Suprapubic skin (tissue), 4 donors: Measurements from ENCODE around the gene HTR3A. TPM values are rescaled to one million over a fixed set of nuclear protein-coding genes. Genes with fewer than 3 reads are reported as not detected.

Source experiments
- DNase-seq, 2 donors: peaks; one replicate each; pipeline ENCODE4 v3.0.0-alpha.2; 2019; ENCODE audit warnings: low spot score in 2 of 2
- H3K27ac ChIP-seq: fragments of 200-600 bp; sonication (generic); one replicate; pipeline ENCODE4 v1.5.1; 2019
- H3K27me3 ChIP-seq: fragments of 200-600 bp; sonication (generic); one replicate; pipeline ENCODE4 v1.5.1; 2019
- H3K36me3 ChIP-seq: fragments of 200-600 bp; sonication (generic); one replicate; pipeline ENCODE4 v1.5.1; 2019
- H3K4me1 ChIP-seq: fragments of 200-600 bp; sonication (generic); one replicate; pipeline ENCODE4 v1.5.1; 2019
- H3K4me3 ChIP-seq: fragments of 200-600 bp; sonication (generic); one replicate; pipeline ENCODE4 v1.5.1; 2019; ENCODE audit warnings: mild to moderate bottlenecking
- H3K9me3 ChIP-seq: fragments of 200-600 bp; sonication (generic); one replicate; pipeline ENCODE4 v1.5.1; 2019
- EP300 ChIP-seq: sonication (generic); formaldehyde crosslinking; IDR thresholded peaks from one replicate; pipeline ENCODE4 v1.6.1; 2017; ENCODE audit warnings: antibody characterized with exemption
- POLR2A ChIP-seq, 2 donors: fragments of 450-650 bp; IDR thresholded peaks; one replicate each; pipeline ENCODE4 v1.6.1; 2017; ENCODE audit warnings: antibody characterized with exemption in 2 of 2, mild to moderate bottlenecking in 2 of 2, moderate library complexity in 2 of 2
- POLR2AphosphoS5 ChIP-seq, 3 donors: sonication (generic); formaldehyde crosslinking; IDR thresholded peaks; one replicate each; pipeline ENCODE4 v1.6.1; 2017; ENCODE audit warnings: antibody characterized with exemption in 3 of 3
- WGBS: methylation state at CpG from one replicate; pipeline ENCODE4 v1.1.5; 2018; 5-methylcytosine and 5-hydroxymethylcytosine counted together
- total RNA-seq, 4 donors: library from RNA; depleted of rRNA; stranded (reverse); fragments of >200 nt; gene quantifications; one replicate each; pipeline ENCODE4 v1.1.0, GENCODE V29; 2016
- TF ChIP-seq, protein P1 (sequence below), 2 donors: fragments of 200-600 bp in 1 of 2; fragments of 450-650 bp in 1 of 2; sonication (generic) in 1 of 2; IDR thresholded peaks; one replicate each; pipeline ENCODE4 v1.5.1; 2016 to 2019; ENCODE audit warnings: antibody characterized with exemption in 2 of 2, mild to moderate bottlenecking in 1 of 2, moderate library complexity in 1 of 2

Gene HTR3A
- total RNA-seq, 4 donors from 2014 or later = 0.68 TPM; not detected in 2

DNA sequence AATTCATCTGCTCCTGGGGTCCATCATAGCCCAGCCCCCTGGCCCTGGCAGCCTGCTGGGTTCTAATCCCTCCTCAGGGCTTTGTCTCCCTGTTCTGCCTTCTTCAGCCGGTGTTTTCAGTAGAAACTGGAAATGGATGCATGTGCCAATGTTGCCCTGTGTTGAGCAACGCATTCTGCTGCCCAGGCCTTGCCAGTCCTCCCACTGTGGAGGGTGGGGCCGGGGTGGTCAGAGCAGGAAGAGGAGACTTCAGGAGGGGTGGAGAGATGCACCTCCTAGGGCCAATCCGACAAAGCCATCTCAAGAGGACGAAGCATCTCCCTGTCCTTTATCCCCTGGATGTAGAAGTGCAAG lies 57.0 kb downstream of the HTR3A start:
- no peaks in the 10 kb centered on the region for H3K9me3 ChIP-seq
- WGBS = 79% methylated on average over 5 of the region's 5 CpGs
- H3K4me1 ChIP-seq = peaks cover 14% of the 10 kb centered on the region
- no peak overlapping the region for H3K27ac ChIP-seq
- no peak for TF ChIP-seq POLR2A (IDR thresholded peaks at IDR 0.05)
- no peak for TF ChIP-seq POLR2AphosphoS5 (IDR thresholded peaks at IDR 0.05)
- TF ChIP-seq EP300 = no peak
- TF ChIP-seq, protein P1, sequence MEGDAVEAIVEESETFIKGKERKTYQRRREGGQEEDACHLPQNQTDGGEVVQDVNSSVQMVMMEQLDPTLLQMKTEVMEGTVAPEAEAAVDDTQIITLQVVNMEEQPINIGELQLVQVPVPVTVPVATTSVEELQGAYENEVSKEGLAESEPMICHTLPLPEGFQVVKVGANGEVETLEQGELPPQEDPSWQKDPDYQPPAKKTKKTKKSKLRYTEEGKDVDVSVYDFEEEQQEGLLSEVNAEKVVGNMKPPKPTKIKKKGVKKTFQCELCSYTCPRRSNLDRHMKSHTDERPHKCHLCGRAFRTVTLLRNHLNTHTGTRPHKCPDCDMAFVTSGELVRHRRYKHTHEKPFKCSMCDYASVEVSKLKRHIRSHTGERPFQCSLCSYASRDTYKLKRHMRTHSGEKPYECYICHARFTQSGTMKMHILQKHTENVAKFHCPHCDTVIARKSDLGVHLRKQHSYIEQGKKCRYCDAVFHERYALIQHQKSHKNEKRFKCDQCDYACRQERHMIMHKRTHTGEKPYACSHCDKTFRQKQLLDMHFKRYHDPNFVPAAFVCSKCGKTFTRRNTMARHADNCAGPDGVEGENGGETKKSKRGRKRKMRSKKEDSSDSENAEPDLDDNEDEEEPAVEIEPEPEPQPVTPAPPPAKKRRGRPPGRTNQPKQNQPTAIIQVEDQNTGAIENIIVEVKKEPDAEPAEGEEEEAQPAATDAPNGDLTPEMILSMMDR (IDR thresholded peaks at IDR 0.05) = no peak
- H3K4me3 ChIP-seq = no peak overlapping the region
- no peaks in the 10 kb centered on the region for H3K36me3 ChIP-seq
- H3K27me3 ChIP-seq = peaks cover 13% of the 10 kb centered on the region
- DNase-seq = no peak

DNA sequence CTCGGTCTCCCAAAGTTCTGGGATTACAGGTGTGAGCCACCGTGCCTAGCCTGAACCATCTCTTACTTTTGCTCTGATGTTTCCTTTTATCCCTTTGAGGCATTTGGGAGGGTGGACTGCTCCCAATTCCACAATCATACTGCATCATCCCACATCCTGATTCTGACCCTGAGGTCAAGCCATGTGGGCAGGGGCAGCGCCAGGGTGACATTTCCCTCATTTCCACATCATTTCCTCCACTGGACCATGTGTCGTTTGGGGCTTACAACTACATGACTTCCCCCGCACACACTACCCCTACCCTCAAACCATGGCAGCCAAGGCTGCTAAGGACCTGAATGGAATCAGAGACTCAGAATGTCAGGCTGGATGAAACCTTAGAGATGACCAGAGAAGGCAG lies 58.2 kb downstream of the HTR3A start:
- H3K4me1 ChIP-seq = peaks cover 15% of the 10 kb centered on the region
- WGBS = 87% methylated on average over 5 of the region's 5 CpGs
- H3K27ac ChIP-seq = no peak overlapping the region
- TF ChIP-seq, protein P1 (IDR thresholded peaks at IDR 0.05) = no peak
- TF ChIP-seq POLR2AphosphoS5 (IDR thresholded peaks at IDR 0.05) = no peak
- H3K4me3 ChIP-seq = no peak overlapping the region
- H3K27me3 ChIP-seq = peaks cover 6% of the 10 kb centered on the region
- DNase-seq = no peak
- H3K36me3 ChIP-seq = no peaks in the 10 kb centered on the region
- no peaks in the 10 kb centered on the region for H3K9me3 ChIP-seq

DNA sequence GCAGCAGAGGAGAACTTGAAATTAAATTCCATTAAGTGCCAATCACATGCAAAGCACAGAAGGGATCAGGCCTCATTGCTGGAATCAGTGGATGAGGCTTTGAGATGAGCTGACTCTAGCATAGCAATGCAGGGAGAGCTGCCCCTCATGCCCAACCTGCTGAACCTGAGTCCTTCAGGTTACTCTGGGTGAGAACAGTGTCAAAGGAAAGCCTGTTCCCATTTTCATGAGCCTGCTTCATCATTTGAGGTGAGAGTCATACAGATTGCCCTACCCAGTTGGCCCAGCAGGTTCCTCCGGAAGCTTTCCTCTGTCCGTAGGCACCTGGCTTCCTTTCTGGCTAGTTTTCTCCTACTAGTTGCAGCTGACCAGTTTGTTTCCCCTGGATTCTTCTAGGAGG lies 58.7 kb downstream of the HTR3A start:
- Histone ChIP-seq H3K9me3 (no peaks in the 10 kb centered on the region), H3K36me3 (no peaks in the 10 kb centered on the region), H3K27ac (no peak overlapping the region), H3K4me1 (peaks cover 15% of the 10 kb centered on the region), H3K4me3 (no peak overlapping the region), H3K27me3 (peaks cover 5% of the 10 kb centered on the region)
- 96% methylated on average over 2 of the region's 2 CpGs for whole genome bisulfite sequencing
- DNase-seq = no peak
- TF ChIP-seq EP300 (no peak), POLR2A (IDR thresholded peaks at IDR 0.05) (no peak), POLR2AphosphoS5 (IDR thresholded peaks at IDR 0.05) (no peak)
- TF ChIP-seq, protein P1 (IDR thresholded peaks at IDR 0.05) = no peak

DNA sequence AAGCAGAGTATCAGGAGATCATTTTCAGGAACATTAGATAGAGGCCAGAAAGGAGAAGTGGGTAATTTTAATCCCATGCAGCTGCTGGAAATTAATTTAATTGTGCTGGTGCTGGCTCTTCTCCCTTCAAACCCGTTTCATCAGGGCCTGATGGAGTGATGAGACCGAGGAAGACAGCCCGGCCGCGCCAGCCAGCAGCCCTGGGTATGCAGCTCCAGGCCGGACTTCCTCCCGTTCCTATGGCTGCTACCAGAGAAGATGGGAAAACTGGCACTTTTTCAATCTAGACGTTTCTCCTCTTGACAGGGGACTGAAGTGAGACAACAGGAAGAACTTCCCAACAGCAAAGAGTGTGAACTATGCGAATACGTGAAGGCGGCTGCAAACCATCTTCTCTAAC lies 60.0 kb downstream of the HTR3A start:
- Histone ChIP-seq H3K27me3 (no peaks in the 10 kb centered on the region), H3K4me3 (no peak overlapping the region), H3K36me3 (no peaks in the 10 kb centered on the region), H3K27ac (no peak overlapping the region), H3K9me3 (no peaks in the 10 kb centered on the region), H3K4me1 (peaks cover 15% of the 10 kb centered on the region)
- no peak for DNase-seq
- 87% methylated on average over 11 of the region's 11 CpGs for WGBS
- TF ChIP-seq EP300 = no peak
- TF ChIP-seq POLR2AphosphoS5 (IDR thresholded peaks at IDR 0.05) = no peak
- TF ChIP-seq, protein P1 (IDR thresholded peaks at IDR 0.05) = no peak
- no peak for TF ChIP-seq POLR2A (IDR thresholded peaks at IDR 0.05)

DNA sequence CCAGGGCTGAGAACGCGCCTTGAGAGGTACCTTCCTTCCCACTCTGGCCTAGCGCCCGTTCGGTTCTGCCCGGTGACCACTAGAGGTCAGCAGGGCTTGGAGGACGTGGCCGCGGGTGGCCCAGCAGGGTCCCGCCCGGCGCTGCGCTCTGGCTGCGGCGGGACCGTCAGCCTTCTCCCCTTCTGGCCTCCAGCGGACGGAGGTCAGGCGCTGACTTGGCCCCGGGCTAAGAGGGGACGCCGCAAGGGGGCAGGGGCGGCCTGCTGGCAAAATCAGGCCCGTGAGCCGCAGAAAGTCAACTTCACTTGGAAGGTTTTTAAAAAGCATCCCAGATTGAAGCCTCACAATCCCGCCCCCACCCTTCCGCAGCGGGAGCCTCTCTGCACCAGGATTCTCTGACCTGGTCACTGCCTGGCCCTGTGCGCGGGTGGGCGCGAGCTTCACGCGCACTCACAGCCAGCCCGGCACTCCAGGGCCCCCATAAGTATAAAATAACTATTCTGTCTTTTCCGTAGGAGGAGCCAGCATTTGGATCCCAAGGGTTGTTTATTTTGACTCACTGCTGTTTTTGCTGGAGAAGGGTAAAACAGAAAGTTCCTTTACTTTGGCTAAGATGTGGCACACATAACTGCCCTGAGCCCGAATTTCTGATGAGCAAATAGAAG lies 61.4 kb downstream of the HTR3A start:
- peak; percentile 90 to 93 for DNase-seq
- Histone ChIP-seq H3K4me3 (peak overlapping the region; percentile 40), H3K27me3 (no peaks in the 10 kb centered on the region), H3K9me3 (no peaks in the 10 kb centered on the region), H3K27ac (peak overlapping the region; percentile 55), H3K36me3 (no peaks in the 10 kb centered on the region), H3K4me1 (peaks cover 15% of the 10 kb centered on the region)
- WGBS = 10% methylated on average over 24 of the region's 37 CpGs
- no peak for TF ChIP-seq POLR2A (IDR thresholded peaks at IDR 0.05)
- TF ChIP-seq, protein P1 (IDR thresholded peaks at IDR 0.05) = peak; percentile 65 to 89
- TF ChIP-seq EP300 = no peak
- peak in 1 of 3 donors; percentile 55 for TF ChIP-seq POLR2AphosphoS5 (IDR thresholded peaks at IDR 0.05)
